HCT116 (cell line): Measurements from ENCODE around the gene URB1.

Experiments used
- EZH2 ChIP-seq: fragments of 200-600 bp; sonication (generic); IDR thresholded peaks from 2 replicates; pipeline ENCODE4 v1.6.1; 2017; ENCODE audit warnings: antibody characterized with exemption, mixed run types
- EZH2phosphoT487 ChIP-seq: fragments of 200-600 bp; IDR thresholded peaks from 2 replicates; pipeline ENCODE4 v1.6.1; 2018; ENCODE audit warnings: antibody characterized with exemption, borderline replicate concordance
- POLR2A ChIP-seq: IDR thresholded peaks from 2 replicates; pipeline ENCODE4 v1.7.0; 2011; ENCODE audit warnings: borderline replicate concordance; ENCODE audit not compliant: insufficient read depth, insufficient read length; ENCODE audit errors: extremely low read depth
- POLR2AphosphoS5 ChIP-seq: IDR thresholded peaks from 2 replicates; pipeline ENCODE4 v1.6.1; 2011; ENCODE audit warnings: mild to moderate bottlenecking, low read depth, low read length, moderate library complexity
- ZFX ChIP-seq: fragments of 450-650 bp; IDR thresholded peaks from 2 replicates; pipeline ENCODE4 v1.6.1; 2017
- ZNF274 ChIP-seq: fragments of 200-500 bp; sonication (Bioruptor generic); IDR thresholded peaks from 2 replicates; pipeline ENCODE4 v1.6.1; 2014; ENCODE audit warnings: mild to moderate bottlenecking, low read depth, low read length, inconsistent platforms
- TF ChIP-seq, protein P1 (sequence below): IDR thresholded peaks from 2 replicates; pipeline ENCODE4 v1.6.1; 2012
- TF ChIP-seq, protein P2 (sequence below), 3 experiments: fragments of 200-600 bp in 1 of 3; sonication (generic) in 1 of 3; IDR thresholded peaks in 2 of 3; conservative IDR thresholded peaks in 1 of 3; 2 replicates each; pipeline ENCODE4 v1.5.1; 2012 to 2017; ENCODE audit warnings: low read depth in 2 of 3, low read length in 2 of 3, antibody characterized with exemption in 1 of 3, borderline replicate concordance in 1 of 3, control low read depth in 1 of 3, mild to moderate bottlenecking in 1 of 3, mixed read lengths in 1 of 3, mixed run types in 1 of 3, moderate library complexity in 1 of 3; ENCODE audit not compliant: insufficient read depth in 1 of 3

DNA sequence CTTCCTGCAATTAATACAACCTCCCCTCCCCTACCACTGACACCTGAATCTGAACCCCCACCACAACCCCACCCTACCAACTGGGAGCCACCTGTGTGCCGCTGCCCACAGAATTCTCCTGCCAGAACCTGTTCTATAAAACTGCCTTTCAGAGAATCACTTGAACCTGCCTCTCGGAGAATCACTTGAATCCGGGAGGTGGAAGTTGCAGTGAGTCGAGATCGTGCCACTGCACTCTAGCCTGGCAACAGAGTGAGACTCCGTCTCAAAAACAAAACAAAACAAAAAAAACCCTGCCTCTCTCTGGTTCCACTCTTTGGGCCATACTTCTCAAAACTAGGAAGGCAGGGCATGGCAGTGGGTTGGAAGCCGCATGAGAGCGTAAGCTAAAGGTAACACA, 5.7 kb downstream of the URB1 start:
- TF ChIP-seq POLR2AphosphoS5 (no peak), POLR2A (no peak), ZNF274 (no peak), ZFX (no peak), EZH2phosphoT487 (no peak), EZH2 (no peak)
- TF ChIP-seq, protein P1, sequence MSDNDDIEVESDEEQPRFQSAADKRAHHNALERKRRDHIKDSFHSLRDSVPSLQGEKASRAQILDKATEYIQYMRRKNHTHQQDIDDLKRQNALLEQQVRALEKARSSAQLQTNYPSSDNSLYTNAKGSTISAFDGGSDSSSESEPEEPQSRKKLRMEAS = no peak
- TF ChIP-seq, protein P2, sequence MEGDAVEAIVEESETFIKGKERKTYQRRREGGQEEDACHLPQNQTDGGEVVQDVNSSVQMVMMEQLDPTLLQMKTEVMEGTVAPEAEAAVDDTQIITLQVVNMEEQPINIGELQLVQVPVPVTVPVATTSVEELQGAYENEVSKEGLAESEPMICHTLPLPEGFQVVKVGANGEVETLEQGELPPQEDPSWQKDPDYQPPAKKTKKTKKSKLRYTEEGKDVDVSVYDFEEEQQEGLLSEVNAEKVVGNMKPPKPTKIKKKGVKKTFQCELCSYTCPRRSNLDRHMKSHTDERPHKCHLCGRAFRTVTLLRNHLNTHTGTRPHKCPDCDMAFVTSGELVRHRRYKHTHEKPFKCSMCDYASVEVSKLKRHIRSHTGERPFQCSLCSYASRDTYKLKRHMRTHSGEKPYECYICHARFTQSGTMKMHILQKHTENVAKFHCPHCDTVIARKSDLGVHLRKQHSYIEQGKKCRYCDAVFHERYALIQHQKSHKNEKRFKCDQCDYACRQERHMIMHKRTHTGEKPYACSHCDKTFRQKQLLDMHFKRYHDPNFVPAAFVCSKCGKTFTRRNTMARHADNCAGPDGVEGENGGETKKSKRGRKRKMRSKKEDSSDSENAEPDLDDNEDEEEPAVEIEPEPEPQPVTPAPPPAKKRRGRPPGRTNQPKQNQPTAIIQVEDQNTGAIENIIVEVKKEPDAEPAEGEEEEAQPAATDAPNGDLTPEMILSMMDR (IDR thresholded peaks at IDR 0.05 in 2 of 3, conservative IDR thresholded peaks at IDR 0.05 in 1 of 3; ENCODE audit: borderline replicate concordance in 1 of 3, insufficient read depth in 1 of 3, low read depth in 2 of 3, low read length in 2 of 3) = no peak
